GM23338 (cell line): ENCODE results near the gene KCND2. TPM values are rescaled to one million over a fixed set of nuclear protein-coding genes. Genes with fewer than 3 reads are reported as not detected.

Experiments used
- ATAC-seq: fragments of 200-7000 bp; cut with Tn5 transposase; 3 replicates; pipeline ENCODE4 v1.9.1; 2020
- DNase-seq: peaks from one replicate; pipeline ENCODE4 v3.0.0-alpha.2; 2015; ENCODE audit warnings: low spot score
- H2AFZ ChIP-seq: fragments of 200-600 bp; sonication (generic); 2 replicates; pipeline ENCODE4 v1.8.0; 2016; ENCODE audit warnings: antibody characterized with exemption, mild to moderate bottlenecking, moderate library complexity
- H3F3A ChIP-seq: fragments of 200-600 bp; sonication (generic); replicated peaks from 2 replicates; pipeline ENCODE4 v1.8.0; 2017; ENCODE audit warnings: antibody characterized with exemption, mixed run types, low read depth
- H3K27ac ChIP-seq: fragments of 200-600 bp; sonication (generic); 2 replicates; pipeline ENCODE4 v1.6.1; 2016; ENCODE audit warnings: low read depth
- H3K27me3 ChIP-seq: fragments of 200-600 bp; sonication (generic); 2 replicates; pipeline ENCODE4 v1.8.0; 2016; ENCODE audit warnings: mild to moderate bottlenecking, mixed run types, moderate library complexity; ENCODE audit not compliant: insufficient read depth
- H3K36me3 ChIP-seq: fragments of 200-600 bp; sonication (generic); 2 replicates; pipeline ENCODE4 v1.8.0; 2016; ENCODE audit warnings: mild to moderate bottlenecking; ENCODE audit not compliant: insufficient read depth
- H3K4me1 ChIP-seq: fragments of 200-600 bp; sonication (generic); 2 replicates; pipeline ENCODE4 v1.8.0; 2016; ENCODE audit warnings: mild to moderate bottlenecking, moderate library complexity; ENCODE audit not compliant: insufficient read depth
- H3K4me2 ChIP-seq: fragments of 200-600 bp; sonication (generic); 2 replicates; pipeline ENCODE4 v1.7.1; 2017; ENCODE audit warnings: mixed run types
- H3K4me3 ChIP-seq: fragments of 200-600 bp; sonication (generic); 2 replicates; pipeline ENCODE4 v1.6.1; 2016; ENCODE audit warnings: mixed run types
- H3K79me2 ChIP-seq: fragments of 200-600 bp; sonication (generic); replicated peaks from 2 replicates; pipeline ENCODE4 v1.8.0; 2017; ENCODE audit warnings: mild to moderate bottlenecking; ENCODE audit not compliant: insufficient read depth
- H3K9me2 ChIP-seq: fragments of 200-600 bp; sonication (generic); 2 replicates; pipeline ENCODE4 v1.8.0; 2017; ENCODE audit not compliant: insufficient read depth
- H4K20me1 ChIP-seq: fragments of 200-600 bp; sonication (generic); replicated peaks from 2 replicates; pipeline ENCODE4 v1.8.0; 2017; ENCODE audit warnings: mild to moderate bottlenecking; ENCODE audit not compliant: insufficient read depth
- H3K27ac Mint-ChIP-seq: 2 replicates; pipeline ENCODE4 v1.8.0; 2020; ENCODE audit warnings: inconsistent platforms, mild to moderate bottlenecking, moderate library complexity, mixed read lengths
- H3K27me3 Mint-ChIP-seq: 3 replicates; pipeline ENCODE4 v1.8.0; 2022; ENCODE audit warnings: low read depth, mild to moderate bottlenecking, moderate library complexity, mixed read lengths, inconsistent platforms; ENCODE audit not compliant: insufficient read depth, poor library complexity
- H3K36me3 Mint-ChIP-seq: 3 replicates; pipeline ENCODE4 v1.8.0; 2021; ENCODE audit warnings: low read depth, mild to moderate bottlenecking, inconsistent platforms, moderate library complexity, mixed read lengths
- H3K4me1 Mint-ChIP-seq: 3 replicates; pipeline ENCODE4 v1.8.0; 2020; ENCODE audit warnings: mild to moderate bottlenecking, inconsistent platforms, mixed read lengths
- H3K4me3 Mint-ChIP-seq: 3 replicates; pipeline ENCODE4 v1.8.0; 2021; ENCODE audit warnings: moderate library complexity, mild to moderate bottlenecking, inconsistent platforms, mixed read lengths
- H3K9me3 Mint-ChIP-seq: 3 replicates; pipeline ENCODE4 v1.8.0; 2020; ENCODE audit warnings: moderate library complexity, mild to moderate bottlenecking, inconsistent platforms, mixed read lengths
- CREB1 ChIP-seq: fragments of 250-450 bp; sonication (Bioruptor Pico); IDR thresholded peaks from 2 replicates; pipeline ENCODE4 v1.5.0; 2020; ENCODE audit warnings: low read depth, mild to moderate bottlenecking, moderate library complexity
- ETS1 ChIP-seq: IDR thresholded peaks from 2 replicates; pipeline ENCODE4 v1.6.1; 2016; ENCODE audit warnings: antibody characterized with exemption
- EZH2 ChIP-seq: fragments of 200-600 bp; sonication (generic); IDR thresholded peaks from one replicate; pipeline ENCODE4 v1.8.0; 2017; ENCODE audit warnings: antibody characterized with exemption, mild to moderate bottlenecking, low read depth; ENCODE audit not compliant: unreplicated experiment
- EZH2phosphoT487 ChIP-seq: fragments of 200-600 bp; sonication (generic); IDR thresholded peaks from one replicate; pipeline ENCODE4 v1.8.1; 2018; ENCODE audit warnings: antibody characterized with exemption; ENCODE audit not compliant: unreplicated experiment
- JUNB ChIP-seq: IDR thresholded peaks from one replicate; pipeline ENCODE4 v1.6.1; 2016; ENCODE audit warnings: antibody characterized with exemption; ENCODE audit not compliant: unreplicated experiment
- POLR2AphosphoS5 ChIP-seq: IDR thresholded peaks from 2 replicates; pipeline ENCODE4 v1.6.1; 2016; ENCODE audit warnings: antibody characterized with exemption, low read depth
- REST ChIP-seq: IDR thresholded peaks from one replicate; pipeline ENCODE4 v1.6.1; 2018; ENCODE audit warnings: antibody characterized with exemption; ENCODE audit not compliant: unreplicated experiment
- STAT1 ChIP-seq: IDR thresholded peaks from one replicate; pipeline ENCODE4 v1.6.1; 2016; ENCODE audit warnings: antibody characterized with exemption; ENCODE audit not compliant: unreplicated experiment
- ZNF114 ChIP-seq: fragments of 250-450 bp; sonication (Bioruptor Pico); IDR thresholded peaks from 2 replicates; pipeline ENCODE4 v1.5.0; 2020; ENCODE audit warnings: mild to moderate bottlenecking, moderate library complexity
- polyA plus RNA-seq: library from polyadenylated mRNA; unstranded; fragments of >200 nt; fragmentation: Nextera tagmentation; extraction: Ambion mirVana; gene quantifications from 2 replicates; pipeline ENCODE4 v1.2.1, GENCODE V29; 2016
- total RNA-seq: library from RNA; depleted of rRNA; stranded (reverse); fragments of >200 nt; shearing (Covaris generic); gene quantifications from 2 replicates; pipeline ENCODE4 v1.2.3, GENCODE V29; 2014
- TF ChIP-seq, protein P1 (sequence below): fragments of 250-450 bp; sonication (Bioruptor Pico); IDR thresholded peaks from 2 replicates; pipeline ENCODE4 v1.5.0; 2020; ENCODE audit warnings: mild to moderate bottlenecking, moderate library complexity

Gene KCND2
- total and polyA plus RNA-seq, 2 experiments from 2014 or later = 7.1 to 15.6 TPM

- H3K4me1 ChIP-seq = no peaks in the 10 kb centered on the region
- no peaks in the 10 kb centered on the region for H3K9me3 Mint-ChIP-seq
- no peak for DNase-seq
- no peaks in the 10 kb centered on the region for H3K27me3 Mint-ChIP-seq
- H3K79me2 ChIP-seq = no peaks in the 10 kb centered on the region
- no peaks in the 10 kb centered on the region for H3F3A ChIP-seq
- no peaks in the 10 kb centered on the region for H3K27me3 ChIP-seq
- no peak overlapping the region for H2AFZ ChIP-seq
- H3K36me3 ChIP-seq = no peaks in the 10 kb centered on the region
- no peak for ATAC-seq
- no peak for TF ChIP-seq POLR2AphosphoS5
- no peak for TF ChIP-seq REST
- no peak for TF ChIP-seq CREB1 (CRISPR knock-in tag)
- TF ChIP-seq STAT1 = no peak
- no peak for TF ChIP-seq EZH2
- no peak for TF ChIP-seq EZH2phosphoT487
- TF ChIP-seq ZNF114 (CRISPR knock-in tag) = no peak
- TF ChIP-seq ETS1 = no peak
- TF ChIP-seq, protein P1, sequence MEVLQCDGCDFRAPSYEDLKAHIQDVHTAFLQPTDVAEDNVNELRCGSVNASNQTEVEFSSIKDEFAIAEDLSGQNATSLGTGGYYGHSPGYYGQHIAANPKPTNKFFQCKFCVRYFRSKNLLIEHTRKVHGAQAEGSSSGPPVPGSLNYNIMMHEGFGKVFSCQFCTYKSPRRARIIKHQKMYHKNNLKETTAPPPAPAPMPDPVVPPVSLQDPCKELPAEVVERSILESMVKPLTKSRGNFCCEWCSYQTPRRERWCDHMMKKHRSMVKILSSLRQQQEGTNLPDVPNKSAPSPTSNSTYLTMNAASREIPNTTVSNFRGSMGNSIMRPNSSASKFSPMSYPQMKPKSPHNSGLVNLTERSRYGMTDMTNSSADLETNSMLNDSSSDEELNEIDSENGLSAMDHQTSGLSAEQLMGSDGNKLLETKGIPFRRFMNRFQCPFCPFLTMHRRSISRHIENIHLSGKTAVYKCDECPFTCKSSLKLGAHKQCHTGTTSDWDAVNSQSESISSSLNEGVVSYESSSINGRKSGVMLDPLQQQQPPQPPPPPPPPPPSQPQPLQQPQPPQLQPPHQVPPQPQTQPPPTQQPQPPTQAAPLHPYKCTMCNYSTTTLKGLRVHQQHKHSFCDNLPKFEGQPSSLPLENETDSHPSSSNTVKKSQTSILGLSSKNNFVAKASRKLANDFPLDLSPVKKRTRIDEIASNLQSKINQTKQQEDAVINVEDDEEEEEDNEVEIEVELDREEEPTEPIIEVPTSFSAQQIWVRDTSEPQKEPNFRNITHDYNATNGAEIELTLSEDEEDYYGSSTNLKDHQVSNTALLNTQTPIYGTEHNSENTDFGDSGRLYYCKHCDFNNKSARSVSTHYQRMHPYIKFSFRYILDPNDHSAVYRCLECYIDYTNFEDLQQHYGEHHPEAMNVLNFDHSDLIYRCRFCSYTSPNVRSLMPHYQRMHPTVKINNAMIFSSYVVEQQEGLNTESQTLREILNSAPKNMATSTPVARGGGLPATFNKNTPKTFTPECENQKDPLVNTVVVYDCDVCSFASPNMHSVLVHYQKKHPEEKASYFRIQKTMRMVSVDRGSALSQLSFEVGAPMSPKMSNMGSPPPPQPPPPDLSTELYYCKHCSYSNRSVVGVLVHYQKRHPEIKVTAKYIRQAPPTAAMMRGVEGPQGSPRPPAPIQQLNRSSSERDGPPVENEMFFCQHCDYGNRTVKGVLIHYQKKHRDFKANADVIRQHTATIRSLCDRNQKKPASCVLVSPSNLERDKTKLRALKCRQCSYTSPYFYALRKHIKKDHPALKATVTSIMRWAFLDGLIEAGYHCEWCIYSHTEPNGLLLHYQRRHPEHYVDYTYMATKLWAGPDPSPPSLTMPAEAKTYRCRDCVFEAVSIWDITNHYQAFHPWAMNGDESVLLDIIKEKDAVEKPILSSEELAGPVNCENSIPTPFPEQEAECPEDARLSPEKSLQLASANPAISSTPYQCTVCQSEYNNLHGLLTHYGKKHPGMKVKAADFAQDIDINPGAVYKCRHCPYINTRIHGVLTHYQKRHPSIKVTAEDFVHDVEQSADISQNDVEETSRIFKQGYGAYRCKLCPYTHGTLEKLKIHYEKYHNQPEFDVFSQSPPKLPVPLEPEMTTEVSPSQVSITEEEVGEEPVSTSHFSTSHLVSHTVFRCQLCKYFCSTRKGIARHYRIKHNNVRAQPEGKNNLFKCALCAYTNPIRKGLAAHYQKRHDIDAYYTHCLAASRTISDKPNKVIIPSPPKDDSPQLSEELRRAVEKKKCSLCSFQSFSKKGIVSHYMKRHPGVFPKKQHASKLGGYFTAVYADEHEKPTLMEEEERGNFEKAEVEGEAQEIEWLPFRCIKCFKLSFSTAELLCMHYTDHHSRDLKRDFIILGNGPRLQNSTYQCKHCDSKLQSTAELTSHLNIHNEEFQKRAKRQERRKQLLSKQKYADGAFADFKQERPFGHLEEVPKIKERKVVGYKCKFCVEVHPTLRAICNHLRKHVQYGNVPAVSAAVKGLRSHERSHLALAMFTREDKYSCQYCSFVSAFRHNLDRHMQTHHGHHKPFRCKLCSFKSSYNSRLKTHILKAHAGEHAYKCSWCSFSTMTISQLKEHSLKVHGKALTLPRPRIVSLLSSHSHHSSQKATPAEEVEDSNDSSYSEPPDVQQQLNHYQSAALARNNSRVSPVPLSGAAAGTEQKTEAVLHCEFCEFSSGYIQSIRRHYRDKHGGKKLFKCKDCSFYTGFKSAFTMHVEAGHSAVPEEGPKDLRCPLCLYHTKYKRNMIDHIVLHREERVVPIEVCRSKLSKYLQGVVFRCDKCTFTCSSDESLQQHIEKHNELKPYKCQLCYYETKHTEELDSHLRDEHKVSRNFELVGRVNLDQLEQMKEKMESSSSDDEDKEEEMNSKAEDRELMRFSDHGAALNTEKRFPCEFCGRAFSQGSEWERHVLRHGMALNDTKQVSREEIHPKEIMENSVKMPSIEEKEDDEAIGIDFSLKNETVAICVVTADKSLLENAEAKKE = no peak
- no peak for TF ChIP-seq JUNB
- no peak overlapping the region for H3K4me3 Mint-ChIP-seq
- no peak overlapping the region for H3K4me3 ChIP-seq
- peaks cover 7% of the 10 kb centered on the region for H3K4me1 Mint-ChIP-seq
- H3K27ac ChIP-seq = no peak overlapping the region
- H3K27ac Mint-ChIP-seq = no peak overlapping the region
- no peak overlapping the region for H3K4me2 ChIP-seq
- H3K9me2 ChIP-seq = no peaks in the 10 kb centered on the region
- no peaks in the 10 kb centered on the region for H4K20me1 ChIP-seq
- no peaks in the 10 kb centered on the region for H3K36me3 Mint-ChIP-seq
These were observed 87.9 kb downstream of the KCND2 start for GRCh38 chr7:120360918-120361317.
